Esophagus squamous epithelium (tissue), 5 donors: ENCODE data around the gene ATP13A4. TPM values are rescaled to one million over a fixed set of nuclear protein-coding genes. Genes with fewer than 3 reads are reported as not detected.
A peak's percentile ranks its signal among the peaks of the same experiment; 100 is the strongest.

Experiments
- DNase-seq: peaks from one replicate; lab custom pipeline; 2025; lab: John Stamatoyannopoulos, UW
- H3K27ac ChIP-seq, 4 donors: fragments of 200-600 bp; sonication (generic); one replicate each; pipeline ENCODE4 v1.5.1; 2016 to 2019; ENCODE audit warnings: mild to moderate bottlenecking in 1 of 4
- H3K27me3 ChIP-seq, 4 donors: fragments of 200-600 bp; sonication (generic); 1 replicate in 3 of 4; 2 replicates in 1 of 4; pipeline versions ENCODE4 v1.5.1 to v1.6.0; 2017 to 2021; ENCODE audit warnings: antibody characterized with exemption in 1 of 4
- H3K36me3 ChIP-seq, 3 donors: fragments of 200-600 bp; sonication (generic); one replicate each; pipeline ENCODE4 v1.5.1; 2016 to 2019
- H3K4me1 ChIP-seq, 3 donors: fragments of 200-600 bp; sonication (generic); one replicate each; pipeline ENCODE4 v1.5.1; 2017 to 2019
- H3K4me3 ChIP-seq, 4 donors: fragments of 200-600 bp; sonication (generic); 1 replicate in 3 of 4; 2 replicates in 1 of 4; pipeline ENCODE4 v1.5.1; 2016 to 2019; ENCODE audit warnings: mild to moderate bottlenecking in 2 of 4, moderate library complexity in 1 of 4
- H3K9me3 ChIP-seq, 3 donors: fragments of 200-600 bp; sonication (generic); one replicate each; pipeline ENCODE4 v1.5.1; 2016 to 2019
- CTCF ChIP-seq, 6 experiments: fragments of 450-650 bp in 4 of 6; fragments of 200-600 bp in 2 of 6; sonication (generic) in 2 of 6; IDR thresholded peaks; one replicate each; pipeline ENCODE4 v1.5.1; 2016 to 2019; ENCODE audit warnings: antibody characterized with exemption in 6 of 6, mild to moderate bottlenecking in 4 of 6, moderate library complexity in 4 of 6
- POLR2A ChIP-seq, 4 donors: fragments of 450-650 bp; IDR thresholded peaks; one replicate each; pipeline ENCODE4 v1.6.1; 2017; ENCODE audit warnings: antibody characterized with exemption in 4 of 4, mild to moderate bottlenecking in 4 of 4, moderate library complexity in 3 of 4
- WGBS, 2 donors: methylation state at CpG; one replicate each; pipeline ENCODE4 v1.1.5; 2018; 5-methylcytosine and 5-hydroxymethylcytosine counted together
- intact Hi-C: fragments of 100-400 bp; cut with DNase I; formaldehyde crosslinking; loops from one replicate; pipeline ENCODE4 v1.15.0; 2022
- total RNA-seq, 4 donors: library from RNA; depleted of rRNA; stranded (reverse); fragments of >200 nt; gene quantifications; one replicate each; pipeline ENCODE4 v1.1.0, GENCODE V29; 2016
- donor health status: DM: yes; HTN: yes; CAD: no.

Gene ATP13A4
- total RNA-seq, 4 donors from 2014 or later, result 24.9 to 59.8 (median 40.5) TPM

DNA sequence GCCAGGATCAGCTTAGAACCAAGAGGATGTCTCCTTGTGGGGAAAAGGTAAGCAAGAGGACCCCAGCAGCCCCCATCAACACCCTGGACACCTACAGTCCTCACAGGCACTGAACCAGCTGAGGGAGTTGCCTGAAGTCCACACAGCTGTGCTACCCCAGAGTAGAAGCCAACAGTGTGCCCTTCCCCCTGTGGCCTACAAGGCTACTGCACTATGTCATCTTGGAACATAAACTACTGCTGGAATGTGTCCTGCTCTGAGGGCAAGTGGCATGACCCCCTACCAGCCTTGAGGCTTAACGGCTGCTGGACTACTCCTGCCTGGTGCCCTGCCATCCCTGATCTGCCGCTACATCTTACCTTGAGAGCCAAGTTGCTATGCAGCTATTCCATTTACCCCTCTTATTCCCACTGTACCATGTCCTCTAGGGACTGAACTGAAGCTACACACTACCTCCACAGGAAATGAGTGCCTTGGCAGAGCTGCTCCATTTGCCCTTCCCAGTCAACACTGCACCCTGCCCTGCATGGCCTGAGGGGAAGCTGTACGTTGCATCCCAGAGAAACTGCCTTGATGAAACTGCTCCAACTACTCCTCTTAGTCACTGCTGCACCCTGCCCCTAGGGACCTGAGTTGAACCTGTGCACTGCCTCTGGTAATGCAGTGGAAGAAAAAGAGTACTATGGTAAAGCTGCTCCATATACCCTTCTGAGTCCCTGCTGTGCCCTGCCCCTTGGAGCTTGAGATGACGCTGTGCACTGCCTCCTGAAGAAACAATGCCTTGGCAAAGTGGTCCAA lies 135.9 kb downstream of the ATP13A4 start:
- H3K4me3 ChIP-seq, result no peak overlapping the region
- no peak for DNase-seq

GRCh38 chr3:193416629-193417028 lies 138.1 kb downstream of the ATP13A4 start:
- Histone ChIP-seq H3K27ac (no peak overlapping the region), H3K4me1 (no peaks in the 10 kb centered on the region), H3K4me3 (no peak overlapping the region), H3K36me3 (peaks cover 0 to 28% (median 0%) of the 10 kb centered on the region in 3 donors), H3K9me3 (peaks cover 0 to 44% (median 12%) of the 10 kb centered on the region in 3 donors), H3K27me3 (no peaks in the 10 kb centered on the region)
- TF ChIP-seq POLR2A (IDR thresholded peaks at IDR 0.05), result no peak
- TF ChIP-seq CTCF (IDR thresholded peaks at IDR 0.05), result no peak
- intact Hi-C loops, result no loop called here
- DNase-seq, result no peak
- WGBS, 2 donors, result 92 to 95% methylated on average over 2 of the region's 2 CpGs

More for the DNA sequence above, 135.9 kb downstream of the ATP13A4 start:
- H3K36me3 ChIP-seq, result peaks cover 0 to 14% (median 0%) of the 10 kb centered on the region in 3 donors
- intact Hi-C loops, result no loop called here
- no peaks in the 10 kb centered on the region for H3K4me1 ChIP-seq
- WGBS, 2 donors, result 73 to 86% methylated on average over 1 to 3 of the region's 4 CpGs
- H3K27me3 ChIP-seq, result no peaks in the 10 kb centered on the region
- TF ChIP-seq CTCF (IDR thresholded peaks at IDR 0.05) (no peak), POLR2A (IDR thresholded peaks at IDR 0.05) (no peak)
- peak overlapping the region in 1 of 4 donors; percentile 45 for H3K27ac ChIP-seq
- peaks cover 0 to 38% (median 18%) of the 10 kb centered on the region in 3 donors for H3K9me3 ChIP-seq

GRCh38 chr3:193407688-193408087 lies 147.0 kb downstream of the ATP13A4 start:
- H3K27ac ChIP-seq, result no peak overlapping the region
- 50 to 57% methylated on average over 1 of the region's 1 CpG for WGBS, 2 donors
- H3K4me1 ChIP-seq, result peaks cover 0 to 12% (median 0%) of the 10 kb centered on the region in 3 donors
- no peaks in the 10 kb centered on the region for H3K9me3 ChIP-seq
- no peak overlapping the region for H3K4me3 ChIP-seq
- peaks cover 0 to 11% (median 0%) of the 10 kb centered on the region in 3 donors for H3K36me3 ChIP-seq
- no peak for DNase-seq
- intact Hi-C loops, result no loop called here
- H3K27me3 ChIP-seq, result no peaks in the 10 kb centered on the region
- TF ChIP-seq POLR2A (IDR thresholded peaks at IDR 0.05) (no peak), CTCF (IDR thresholded peaks at IDR 0.05) (no peak)

GRCh38 chr3:193407112-193407511 lies 147.6 kb downstream of the ATP13A4 start:
- DNase-seq, result no peak
- Histone ChIP-seq H3K27ac (no peak overlapping the region), H3K9me3 (no peaks in the 10 kb centered on the region), H3K27me3 (no peaks in the 10 kb centered on the region), H3K4me3 (no peak overlapping the region), H3K4me1 (peaks cover 0 to 17% (median 0%) of the 10 kb centered on the region in 3 donors), H3K36me3 (peaks cover 0 to 9% (median 0%) of the 10 kb centered on the region in 3 donors)
- TF ChIP-seq POLR2A (IDR thresholded peaks at IDR 0.05) (no peak), CTCF (IDR thresholded peaks at IDR 0.05) (no peak)
- intact Hi-C loops, result no loop called here
- WGBS, 2 donors, result 71 to 74% methylated on average over 4 to 5 of the region's 6 CpGs

GRCh38 chr3:193403307-193403706 lies 151.4 kb downstream of the ATP13A4 start:
- WGBS, 2 donors, result 36 to 52% methylated on average over 2 of the region's 2 CpGs
- no peak for DNase-seq
- Histone ChIP-seq H3K4me1 (peaks cover 0 to 39% (median 0%) of the 10 kb centered on the region in 3 donors), H3K36me3 (no peaks in the 10 kb centered on the region), H3K27me3 (no peaks in the 10 kb centered on the region), H3K9me3 (no peaks in the 10 kb centered on the region), H3K4me3 (no peak overlapping the region), H3K27ac (no peak overlapping the region)
- TF ChIP-seq CTCF (IDR thresholded peaks at IDR 0.05) (no peak), POLR2A (IDR thresholded peaks at IDR 0.05) (no peak)
- intact Hi-C loops, result no loop called here
